HG02938 (cell line): ENCODE measurements around the gene POLR2I.
A peak's percentile ranks its signal among the peaks of the same experiment; 100 is the strongest.
"Not testable (repeated sequence)": the region's sequence is repeated elsewhere in the genome, so short reads cannot be mapped to it uniquely, and the experiment has no call there.

Source experiments
- ATAC-seq: cut with Tn5 transposase; IDR thresholded peaks from one replicate; pipeline ENCODE4 v1.9.1; 2021; ENCODE audit warnings: mild to moderate bottlenecking, moderate library complexity; ENCODE audit not compliant: unreplicated experiment

Gene POLR2I

GRCh38 chr19:36134867-36135266 lies 20.2 kb upstream of the POLR2I start:
- not testable (repeated sequence) for ATAC-seq

GRCh38 chr19:36131221-36131620 lies 16.5 kb upstream of the POLR2I start:
- not testable (repeated sequence) for ATAC-seq

- no peak for ATAC-seq
These were observed 13.7 kb upstream of the POLR2I start for GRCh38 chr19:36128392-36128736.

GRCh38 chr19:36125557-36125956 lies 10.9 kb upstream of the POLR2I start:
- no peak for ATAC-seq

GRCh38 chr19:36121486-36122124 lies 6.9 kb upstream of the POLR2I start:
- no peak for ATAC-seq

GRCh38 chr19:36120984-36121358 lies 6.3 kb upstream of the POLR2I start:
- ATAC-seq = no peak

GRCh38 chr19:36120092-36120983 lies 5.7 kb upstream of the POLR2I start:
- ATAC-seq = no peak

GRCh38 chr19:36116344-36116637 lies 1.6 kb upstream of the POLR2I start:
- no peak for ATAC-seq

GRCh38 chr19:36115453-36116343 lies 1.0 kb upstream of the POLR2I start, which contains the start of gene TBCB:
TSS of gene TBCB (plus strand) at chr19:36115468. CDS start at chr19:36115561, 93 bp downstream.
- peak; percentile 26 for ATAC-seq

GRCh38 chr19:36113894-36114720 lies 568 bp downstream of the POLR2I start:
- ATAC-seq = peak; percentile 2

GRCh38 chr19:36113425-36113824 lies 1.2 kb downstream of the POLR2I start:
- ATAC-seq = no peak

GRCh38 chr19:36112678-36113077 lies 2.0 kb downstream of the POLR2I start:
- no peak for ATAC-seq

GRCh38 chr19:36111200-36111539 lies 3.5 kb downstream of the POLR2I start:
- ATAC-seq = no peak

- ATAC-seq = no peak
These were observed 4.0 kb downstream of the POLR2I start, which contains the start of gene OVOL3 for GRCh38 chr19:36110487-36111199. TSS of gene OVOL3 (plus strand) at chr19:36111143. CDS start at chr19:36111203, 60 bp downstream.

GRCh38 chr19:36108684-36109083 lies 6.0 kb downstream of the POLR2I start:
- no peak for ATAC-seq

- ATAC-seq = no peak
These were observed 7.7 kb downstream of the POLR2I start for GRCh38 chr19:36106991-36107390.

GRCh38 chr19:36106441-36106840 lies 8.2 kb downstream of the POLR2I start:
- ATAC-seq = no peak

- no peak for ATAC-seq
These were observed 10.7 kb downstream of the POLR2I start for GRCh38 chr19:36103842-36104552.

- no peak for ATAC-seq
These were observed 11.5 kb downstream of the POLR2I start for GRCh38 chr19:36103040-36103626.
